Stimulated activated CD8-positive, alpha-beta memory T cell treated with anti-CD3 and anti-CD28 coated beads, Interleukin-7, amount 100 ng/mL, for 1 hour (primary cell): ENCODE results near the gene TIMELESS.
A peak's percentile ranks its signal among the peaks of the same experiment; 100 is the strongest.
"Not testable (repeated sequence)": the region's sequence is repeated elsewhere in the genome, so short reads cannot be mapped to it uniquely, and the experiment has no call there.

Experiments
- DNase-seq, 2 donors: peaks; one replicate each; pipeline ENCODE4 v3.0.0-alpha.2; 2020; ENCODE audit warnings: low read depth in 2 of 2

TIMELESS gene

GRCh38 chr12:56468216-56469006, 19.2 kb upstream of the TIMELESS start, which contains the start of gene SPRYD4:
Gene SPRYD4 (plus strand): TSS chr12:56468578. CDS start chr12:56468592, 14 bp downstream.
- peak; percentile 86 to 88 for DNase-seq

- DNase-seq, result no peak
These were observed 13.3 kb upstream of the TIMELESS start for GRCh38 chr12:56462565-56462964.

GRCh38 chr12:56461235-56462159, 12.3 kb upstream of the TIMELESS start:
- DNase-seq, result no peak

DNA sequence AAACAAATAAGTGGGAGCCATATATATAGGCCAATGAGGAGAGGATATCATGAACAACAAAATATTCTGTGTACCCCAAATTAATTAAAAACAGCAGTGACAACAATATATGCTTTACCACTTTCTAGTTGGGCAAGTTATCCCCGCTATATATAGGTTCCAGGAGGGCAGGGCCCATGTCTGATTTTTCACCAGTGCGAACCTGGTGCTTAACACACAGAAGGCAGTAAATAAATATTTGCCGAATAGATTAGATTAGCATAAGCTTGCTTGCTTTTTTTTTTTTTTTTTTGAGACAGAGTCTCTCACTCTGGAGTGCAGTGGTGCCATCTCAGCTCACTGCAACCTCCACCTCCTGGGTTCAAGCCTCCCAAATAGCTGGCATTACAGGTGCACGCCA, 8.6 kb upstream of the TIMELESS start:
- DNase-seq, result no peak

GRCh38 chr12:56454557-56454956, 5.3 kb upstream of the TIMELESS start, which contains the start of gene MIP:
Gene MIP (minus strand): TSS chr12:56454657. CDS start chr12:56454613, 44 bp downstream.
- DNase-seq, result no peak

DNA sequence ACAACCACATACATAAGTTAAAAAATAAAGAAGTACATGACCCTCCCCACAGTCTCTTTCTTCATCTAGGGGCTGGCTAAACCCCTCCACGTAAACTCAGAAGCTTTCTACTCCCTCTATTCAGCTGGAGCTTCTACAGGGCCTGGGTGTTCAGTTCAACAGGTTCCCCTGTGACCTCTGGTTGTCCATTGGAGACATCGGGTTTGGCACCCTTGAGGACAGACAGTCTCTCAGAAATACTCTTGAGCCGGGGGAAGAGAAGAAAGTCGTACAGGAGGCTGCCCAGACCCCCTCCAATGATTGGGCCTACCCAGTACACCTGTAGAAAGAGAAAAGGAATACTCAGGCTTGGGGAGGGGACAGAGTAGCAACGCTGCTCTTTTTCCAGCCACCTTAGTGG, 1.9 kb upstream of the TIMELESS start:
- no peak for DNase-seq

GRCh38 chr12:56450241-56450640, 1.0 kb upstream of the TIMELESS start:
- DNase-seq, result no peak

DNA sequence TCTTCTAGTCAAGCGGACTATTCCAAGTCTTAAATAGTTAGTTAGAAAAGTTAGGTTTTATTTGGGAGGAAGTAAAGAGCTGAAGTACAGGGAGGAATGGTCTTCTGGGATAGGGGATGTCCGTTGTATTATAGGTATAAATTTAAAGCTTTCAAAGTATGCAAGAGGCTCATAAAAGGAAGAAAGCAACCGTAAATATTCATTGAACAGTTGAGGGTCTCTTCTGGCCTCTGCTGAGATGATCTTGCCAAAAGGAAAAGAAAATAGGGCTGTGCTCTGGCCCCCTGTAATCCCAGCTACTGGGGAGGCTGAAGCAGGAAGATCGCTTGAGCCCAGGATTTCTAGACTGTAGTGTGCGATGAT, 377 bp upstream of the TIMELESS start:
- no peak for DNase-seq

DNA sequence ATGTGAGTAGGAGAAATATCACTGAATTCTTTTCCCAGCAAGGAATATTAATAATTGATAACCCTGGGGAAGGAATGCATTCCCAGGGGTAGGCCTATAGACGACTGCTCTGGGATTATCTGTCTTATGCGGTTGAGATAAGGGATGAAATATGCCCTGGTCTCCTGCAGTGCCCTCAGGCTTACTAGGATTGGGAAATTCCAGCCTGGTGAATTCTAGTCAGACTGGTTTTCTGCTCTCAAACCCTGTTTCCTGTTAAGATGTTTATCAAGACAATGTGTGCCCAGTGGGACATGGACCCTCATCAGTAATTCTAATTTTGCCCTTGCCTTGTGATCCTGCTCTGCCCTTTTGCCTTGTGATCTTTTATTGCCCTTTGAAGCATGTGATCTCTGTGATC, 6.0 kb downstream of the TIMELESS start:
- not testable (repeated sequence) for DNase-seq

- no peak for DNase-seq
These were observed 11.6 kb downstream of the TIMELESS start for GRCh38 chr12:56437430-56438176.

- DNase-seq, result no peak
These were observed 14.4 kb downstream of the TIMELESS start for GRCh38 chr12:56434828-56435227.

DNA sequence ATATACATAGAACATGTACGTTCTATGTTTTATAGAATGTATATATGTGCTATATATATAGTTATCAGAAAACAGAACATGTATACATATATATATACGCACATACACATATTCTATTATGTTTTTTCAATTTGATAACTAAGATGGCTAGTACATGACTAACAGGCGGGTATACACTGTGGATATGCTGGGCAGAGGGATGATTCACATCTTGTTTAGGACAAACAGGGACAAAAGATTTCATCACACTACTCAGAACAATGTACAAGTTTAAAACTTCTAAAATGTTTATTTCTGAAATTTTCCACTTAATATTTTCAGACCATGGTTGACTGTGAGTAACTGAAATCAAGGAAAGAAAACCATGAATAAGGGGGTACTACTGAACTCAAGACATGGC, 17.4 kb downstream of the TIMELESS start:
- no peak for DNase-seq

DNA sequence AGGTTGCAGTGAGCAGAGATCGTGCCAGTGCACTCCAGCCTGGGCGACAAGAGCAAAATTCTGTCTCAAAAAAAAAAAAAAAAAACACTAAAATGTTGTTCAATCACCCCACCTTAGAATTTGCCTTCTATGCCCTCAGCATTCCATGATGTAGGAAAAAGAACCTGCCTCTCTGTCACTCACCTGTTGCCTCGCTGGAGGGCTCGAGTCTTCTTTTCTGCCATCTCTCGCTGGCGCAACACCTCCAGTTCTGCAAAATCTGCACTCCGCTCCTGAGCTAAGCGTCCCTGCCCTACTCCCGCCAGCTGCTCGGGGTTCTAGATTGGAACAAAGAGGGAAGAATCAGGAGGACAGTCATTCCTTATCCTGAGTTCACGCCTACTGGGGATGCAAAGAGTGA, 17.9 kb downstream of the TIMELESS start:
- no peak for DNase-seq

- no peak for DNase-seq
These were observed 23.2 kb downstream of the TIMELESS start for GRCh38 chr12:56425940-56426438.

DNA sequence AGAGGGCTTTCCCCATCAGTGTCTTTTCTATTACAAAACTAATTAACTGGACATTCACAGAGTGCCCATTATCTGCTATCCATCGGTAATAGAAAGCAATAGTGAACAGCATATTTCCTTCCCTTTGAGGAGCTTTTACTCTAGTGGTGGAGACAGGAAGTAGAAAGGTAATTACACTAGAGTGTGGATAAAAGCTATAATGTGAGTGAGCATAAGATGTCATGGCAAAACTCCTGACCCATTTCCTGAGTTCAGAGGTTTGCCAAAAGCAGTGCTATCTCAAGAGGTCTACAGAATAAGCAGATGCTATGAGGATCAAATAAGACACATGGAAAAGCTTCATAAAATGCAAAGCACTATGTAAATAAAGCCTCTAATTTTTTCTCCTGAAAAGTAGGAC, 24.0 kb downstream of the TIMELESS start:
- DNase-seq, result no peak

DNA sequence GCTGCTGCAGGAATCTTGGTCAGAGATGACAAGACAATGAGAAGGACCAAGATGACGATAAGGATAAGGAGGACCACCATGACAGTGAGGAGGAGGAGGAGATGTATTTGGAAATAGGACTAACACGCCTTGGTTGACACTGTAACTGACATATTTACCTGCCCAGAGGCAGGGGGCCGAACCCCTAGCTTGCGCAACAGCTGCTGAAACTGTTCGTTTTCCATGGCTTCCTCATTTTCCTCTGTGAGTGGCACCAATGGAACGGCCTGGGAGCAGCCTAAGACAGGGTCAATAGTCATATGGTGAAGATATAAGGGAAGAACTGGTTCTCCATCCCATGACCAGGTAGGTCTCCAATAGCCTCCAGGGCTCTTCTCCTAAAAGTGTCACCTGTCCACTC, 28.8 kb downstream of the TIMELESS start:
- DNase-seq, result no peak

GRCh38 chr12:56417739-56418138, 31.5 kb downstream of the TIMELESS start:
- DNase-seq, result no peak

DNA sequence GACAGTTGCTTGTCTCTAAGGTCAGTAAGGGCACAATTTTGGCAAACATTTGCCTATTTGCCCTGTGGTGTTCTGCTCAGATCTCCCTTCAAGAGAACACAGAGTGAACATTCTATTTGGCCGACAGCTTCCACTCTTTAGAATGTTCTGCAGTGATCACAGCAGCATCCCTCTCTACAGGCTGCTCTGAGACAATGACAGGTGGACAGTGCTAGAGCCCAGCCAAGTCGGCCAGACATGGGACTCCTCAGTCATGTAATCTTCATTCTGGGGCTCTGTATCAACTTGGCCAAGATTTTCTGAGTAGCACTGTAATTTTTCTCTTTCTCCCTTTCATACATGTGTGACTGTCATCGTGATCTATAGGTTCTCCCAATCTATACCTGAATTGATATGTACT, 34.8 kb downstream of the TIMELESS start:
- DNase-seq, result no peak

- DNase-seq, result no peak
These were observed 35.8 kb downstream of the TIMELESS start for GRCh38 chr12:56413392-56413791.

GRCh38 chr12:56411781-56412639, 37.2 kb downstream of the TIMELESS start:
- no peak for DNase-seq

DNA sequence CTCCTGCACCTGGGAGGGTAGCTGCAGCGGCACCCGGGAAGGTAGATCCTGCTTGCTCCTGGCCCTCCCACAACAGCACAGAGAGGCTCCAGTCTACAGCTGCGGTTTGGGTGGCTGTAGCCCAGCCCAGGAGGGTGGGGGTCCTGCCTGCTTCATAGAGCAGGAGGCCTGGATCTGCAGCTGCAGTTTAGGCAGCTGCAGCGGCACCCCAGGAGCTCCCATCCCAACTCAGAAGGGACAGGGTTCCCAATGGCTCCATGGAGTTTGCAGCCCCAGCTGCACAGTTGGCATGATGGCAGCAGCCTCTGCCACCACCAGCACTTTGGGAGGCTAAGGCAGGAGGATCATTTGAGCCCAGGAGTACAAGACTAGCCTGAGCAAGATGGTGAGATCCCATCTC, 38.5 kb downstream of the TIMELESS start:
- no peak for DNase-seq
